Measurements from ENCODE around the gene GDF2. TPM values are rescaled to one million over a fixed set of nuclear protein-coding genes. Genes with fewer than 3 reads are reported as not detected.

Gene GDF2
- total RNA-seq, 1 experiment from 2014 or later: not detected

GRCh38 chr10:47334466-47335295 lies 12.4 kb downstream of the GDF2 start:
- Histone ChIP-seq H2BK12ac (ENCODE audit: insufficient read length, low read depth, low read length) (no peak overlapping the region), H4K8ac (replicated peaks; ENCODE audit: insufficient read length, low read depth, low read length) (no peak overlapping the region), H3K23me2 (ENCODE audit: insufficient read length, low read depth, low read length, poor library complexity, severe bottlenecking) (no peaks in the 10 kb centered on the region), H2BK5ac (ENCODE audit: insufficient read length, low read length) (no peak overlapping the region), H2AK5ac (ENCODE audit: insufficient read length, low read length) (no peak overlapping the region), H3K14ac (ENCODE audit: insufficient read depth, low read length) (no peak overlapping the region), H3K4ac (ENCODE audit: low read depth, low read length) (no peak overlapping the region), H2BK15ac (ENCODE audit: low read depth, low read length) (no peak overlapping the region), H3K9me3 (ENCODE audit: control insufficient read depth, low read depth, low read length) (no peaks in the 10 kb centered on the region), H2BK120ac (ENCODE audit: low read depth, low read length, poor library complexity, severe bottlenecking) (no peak overlapping the region), H2AFZ (ENCODE audit: low read length) (no peak overlapping the region), H3T11ph (ENCODE audit: low read length) (no peak overlapping the region), H3K23ac (ENCODE audit: insufficient read length, low read depth, low read length) (no peak overlapping the region), H3K79me1 (ENCODE audit: insufficient read depth, low read depth, low read length, poor library complexity, severe bottlenecking) (no peaks in the 10 kb centered on the region), H3K27me3 (ENCODE audit: insufficient read depth, low read length) (no peaks in the 10 kb centered on the region), H3K56ac (ENCODE audit: insufficient read length, low read depth, low read length) (no peak overlapping the region), H3K4me1 (ENCODE audit: insufficient read depth, low read length) (no peaks in the 10 kb centered on the region), H3K4me2 (ENCODE audit: insufficient read depth, insufficient read length, low read length) (no peak overlapping the region), H3K9ac (ENCODE audit: extremely low read depth, insufficient read length, low read length) (no peak overlapping the region), H4K5ac (ENCODE audit: insufficient read length, low read depth, low read length) (no peak overlapping the region), H3K27ac (ENCODE audit: insufficient read length, low read depth, low read length) (no peak overlapping the region), H4K20me1 (ENCODE audit: control insufficient read depth, insufficient read depth, insufficient read length) (no peaks in the 10 kb centered on the region), H4K91ac (ENCODE audit: insufficient read length, low read depth, low read length) (no peak overlapping the region), H2BK20ac (ENCODE audit: low read depth, low read length, poor library complexity, severe bottlenecking) (no peak overlapping the region), H3K79me2 (ENCODE audit: insufficient read depth, low read length) (no peaks in the 10 kb centered on the region), H3K18ac (ENCODE audit: insufficient read length, low read depth, low read length) (no peak overlapping the region)
- Mint-ChIP-seq H3K4me3 (no peak overlapping the region), H3K27ac (no peak overlapping the region), H3K36me3 (ENCODE audit: insufficient read depth in 1 of 3, low read depth in 3 of 3) (no peaks in the 10 kb centered on the region), H3K9me3 (peaks cover 0 to 2% of the 10 kb centered on the region in 2 experiments; a peak in 1 of 5 replicates), H3K4me1 (peaks cover 2 to 3% of the 10 kb centered on the region in 2 experiments; a peak in 1 of 4 replicates), H3K27me3 (ENCODE audit: low read depth) (no peaks in the 10 kb centered on the region)
- TF ChIP-seq CTCF (conservative IDR thresholded peaks at IDR 0.05): no peak
- no peak for DNase-seq
- WGBS (ENCODE audit: extremely low coverage, insufficient read length, low lambda C conversion rate): no CpG with 5 or more reads among the region's 8 CpGs
